HepG2 (cell line): ENCODE results near the gene HERC6. TPM values are rescaled to one million over a fixed set of nuclear protein-coding genes. Genes with fewer than 3 reads are reported as not detected.

Source experiments
- ATF7-NPFF ChIP-seq: sonication (generic); formaldehyde crosslinking; IDR thresholded peaks from 2 replicates; pipeline ENCODE4 v1.8.1; 2023; ENCODE audit warnings: mild to moderate bottlenecking, low read depth, missing genetic modification reagents, moderate library complexity
- CBX5 ChIP-seq: sonication (generic); formaldehyde crosslinking; IDR thresholded peaks from 2 replicates; pipeline ENCODE4 v1.4.0; 2020; ENCODE audit warnings: missing genetic modification reagents, borderline replicate concordance
- GTF2F1 ChIP-seq: fragments of 150-350 bp; IDR thresholded peaks from 2 replicates; pipeline ENCODE4 v1.6.1; 2014; ENCODE audit warnings: low read length
- GZF1 ChIP-seq: sonication (generic); formaldehyde crosslinking; IDR thresholded peaks from 2 replicates; pipeline ENCODE4 v1.5.1; 2020; ENCODE audit warnings: mild to moderate bottlenecking, missing genetic modification reagents
- JUND ChIP-seq: sonication (generic); formaldehyde crosslinking; IDR thresholded peaks from 2 replicates; pipeline ENCODE4 v1.8.0; 2022; ENCODE audit warnings: mild to moderate bottlenecking, missing genetic modification reagents
- KDM3A ChIP-seq: IDR thresholded peaks from 2 replicates; pipeline ENCODE4 v1.6.1; 2018; ENCODE audit warnings: low read depth, missing compliant biosample characterization
- MYNN ChIP-seq: sonication (generic); formaldehyde crosslinking; IDR thresholded peaks from 2 replicates; pipeline ENCODE4 v1.4.0; 2020; ENCODE audit warnings: mild to moderate bottlenecking, low read depth, missing genetic modification reagents
- NFYC ChIP-seq: IDR thresholded peaks from 2 replicates; pipeline ENCODE4 v1.6.1; 2016; ENCODE audit warnings: missing genetic modification reagents, missing compliant biosample characterization
- RBM22 ChIP-seq: fragments of 200-400 bp; formaldehyde crosslinking; optimal IDR thresholded peaks from 2 replicates; pipeline ENCODE3; 2017; ENCODE audit warnings: mild to moderate bottlenecking, low read length, moderate library complexity
- SRSF1 ChIP-seq: fragments of 200-400 bp; formaldehyde crosslinking; optimal IDR thresholded peaks from 2 replicates; pipeline ENCODE3; 2017; ENCODE audit warnings: mild to moderate bottlenecking, low read depth, low read length, moderate library complexity
- ZFP36L2 ChIP-seq: sonication (generic); formaldehyde crosslinking; IDR thresholded peaks from 2 replicates; pipeline ENCODE4 v1.4.0; 2020; ENCODE audit warnings: missing genetic modification reagents
- ZNF207 ChIP-seq: fragments of 450-650 bp; IDR thresholded peaks from 2 replicates; pipeline ENCODE4 v1.6.1; 2016; ENCODE audit warnings: antibody characterized with exemption, borderline replicate concordance
- ZNF383 ChIP-seq: sonication (generic); formaldehyde crosslinking; IDR thresholded peaks from 2 replicates; pipeline ENCODE4 v1.4.0; 2020; ENCODE audit warnings: missing genetic modification reagents, mild to moderate bottlenecking, borderline replicate concordance
- ZNF430 ChIP-seq: sonication (generic); formaldehyde crosslinking; IDR thresholded peaks from 2 replicates; pipeline ENCODE4 v1.9.0; 2021; ENCODE audit warnings: mild to moderate bottlenecking, missing genetic modification reagents
- ZNF44 ChIP-seq: sonication (generic); formaldehyde crosslinking; IDR thresholded peaks from 2 replicates; pipeline ENCODE4 v1.5.1; 2020; ENCODE audit warnings: mild to moderate bottlenecking, missing genetic modification reagents
- ZNF660 ChIP-seq: sonication (generic); formaldehyde crosslinking; IDR thresholded peaks from 2 replicates; pipeline ENCODE4 v1.5.1; 2020; ENCODE audit warnings: mild to moderate bottlenecking, low read depth, missing genetic modification reagents, borderline replicate concordance
- ZSCAN22 ChIP-seq: sonication (generic); formaldehyde crosslinking; IDR thresholded peaks from 2 replicates; pipeline ENCODE4 v1.4.0; 2020; ENCODE audit warnings: mild to moderate bottlenecking, missing genetic modification reagents
- polyA plus RNA-seq, 8 experiments: library from polyadenylated mRNA; depleted of rRNA in 3 of 8; stranded (reverse) in 7 of 8; unstranded in 1 of 8; fragments of >200 nt; fragmentation: Illumina TruSeq in 4 of 8; extraction: Trizol in 4 of 8; gene quantifications; 2 replicates each; pipeline versions ENCODE4 v1.2.1 to v1.2.3, GENCODE V29; 2011 to 2016; ENCODE audit warnings: low read depth in 4 of 8, missing spikeins in 1 of 8, mixed read lengths in 1 of 8; ENCODE audit not compliant: insufficient read depth in 1 of 8
- total RNA-seq, 5 experiments: library from RNA; depleted of rRNA; stranded (reverse); fragments of >200 nt; fragmentation: Illumina TruSeq; extraction: Trizol; gene quantifications; 2 replicates each; pipeline ENCODE4 v1.2.3, GENCODE V29; 2016; ENCODE audit warnings: low read depth in 1 of 5
- TF ChIP-seq, protein P1 (sequence below): IDR thresholded peaks from 2 replicates; pipeline ENCODE4 v1.6.1; 2012; ENCODE audit warnings: low read depth, low read length, improper control_type of control experiment
- TF ChIP-seq, protein P2 (sequence below): sonication (generic); formaldehyde crosslinking; conservative IDR thresholded peaks from 2 replicates; pipeline ENCODE4 v1.4.0; 2020; ENCODE audit warnings: missing genetic modification reagents
- TF ChIP-seq, protein P3 (sequence below): sonication (generic); formaldehyde crosslinking; IDR thresholded peaks from 2 replicates; pipeline ENCODE4 v1.5.0; 2020; ENCODE audit warnings: missing genetic modification reagents, mild to moderate bottlenecking, borderline replicate concordance
- TF ChIP-seq, protein P4 (sequence below): sonication (generic); formaldehyde crosslinking; IDR thresholded peaks from 2 replicates; pipeline ENCODE4 v1.5.1; 2020; ENCODE audit warnings: mild to moderate bottlenecking, missing genetic modification reagents, borderline replicate concordance
- TF ChIP-seq, protein P5 (sequence below): IDR thresholded peaks from 2 replicates; pipeline ENCODE4 v1.6.1; 2016
- TF ChIP-seq, protein P6 (sequence below): sonication (generic); formaldehyde crosslinking; IDR thresholded peaks from 2 replicates; pipeline ENCODE4 v1.5.0; 2020; ENCODE audit warnings: missing genetic modification reagents

HERC6 gene
- total and polyA plus RNA-seq, 2 of the 13 experiments (the other 11 are each of a cell fraction or from before 2014, with no cell fraction given), result 0.50 to 2.0 TPM

DNA sequence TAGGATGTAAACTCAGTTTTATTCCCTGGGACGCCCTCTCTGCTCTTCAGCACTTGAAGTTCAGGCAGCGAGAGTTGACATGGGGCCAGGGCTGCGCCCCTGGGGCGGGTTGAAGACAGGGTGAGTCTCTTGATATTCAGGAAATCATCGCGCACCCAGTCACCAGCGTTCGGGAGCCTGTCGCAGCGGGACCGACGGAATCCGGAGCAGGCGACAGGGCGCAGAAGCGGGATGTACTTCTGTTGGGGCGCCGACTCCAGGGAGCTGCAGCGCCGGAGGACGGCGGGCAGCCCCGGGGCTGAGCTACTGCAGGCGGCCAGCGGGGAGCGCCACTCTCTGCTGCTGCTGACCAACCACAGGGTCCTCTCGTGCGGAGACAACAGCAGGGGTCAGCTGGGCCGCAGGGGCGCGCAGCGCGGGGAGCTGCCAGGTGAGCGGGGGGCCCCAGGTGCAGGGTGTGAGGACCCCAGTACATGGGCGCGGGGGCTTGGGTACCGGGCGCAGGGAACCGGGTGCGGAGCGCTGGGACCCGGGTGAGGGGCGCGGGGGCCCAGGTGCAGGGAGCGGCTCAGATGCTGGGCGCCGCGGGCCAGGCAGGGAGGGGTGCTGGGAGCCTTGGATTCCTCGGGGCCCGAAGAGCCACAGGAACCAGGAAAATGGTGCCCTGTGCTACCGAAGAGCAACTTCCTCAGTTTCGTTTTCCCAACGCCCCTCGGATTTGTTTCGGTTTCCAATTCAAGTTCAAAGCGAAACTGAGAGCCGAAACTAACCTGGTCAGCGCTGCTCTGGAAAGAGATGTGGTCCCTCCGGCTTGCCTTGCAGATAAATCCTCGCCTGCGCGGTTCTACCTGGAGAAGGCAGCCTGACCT lies at the start of gene HERC6 (continued):
- no peak for TF ChIP-seq ZSCAN22
- no peak for TF ChIP-seq NFYC (CRISPR knock-in tag)
- no peak for TF ChIP-seq ZFP36L2 (CRISPR knock-in tag)
- TF ChIP-seq, protein P1, sequence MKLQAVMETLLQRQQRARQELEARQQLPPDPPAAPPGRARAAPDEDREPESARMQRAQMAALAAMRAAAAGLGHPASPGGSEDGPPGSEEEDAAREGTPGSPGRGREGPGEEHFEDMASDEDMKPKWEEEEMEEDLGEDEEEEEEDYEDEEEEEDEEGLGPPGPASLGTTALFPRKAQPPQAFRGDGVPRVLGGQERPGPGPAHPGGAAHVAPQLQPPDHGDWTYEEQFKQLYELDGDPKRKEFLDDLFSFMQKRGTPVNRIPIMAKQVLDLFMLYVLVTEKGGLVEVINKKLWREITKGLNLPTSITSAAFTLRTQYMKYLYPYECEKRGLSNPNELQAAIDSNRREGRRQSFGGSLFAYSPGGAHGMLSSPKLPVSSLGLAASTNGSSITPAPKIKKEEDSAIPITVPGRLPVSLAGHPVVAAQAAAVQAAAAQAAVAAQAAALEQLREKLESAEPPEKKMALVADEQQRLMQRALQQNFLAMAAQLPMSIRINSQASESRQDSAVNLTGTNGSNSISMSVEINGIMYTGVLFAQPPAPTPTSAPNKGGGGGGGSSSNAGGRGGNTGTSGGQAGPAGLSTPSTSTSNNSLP, result no peak
- no peak for TF ChIP-seq GZF1
- no peak for TF ChIP-seq KDM3A (CRISPR knock-in tag)
- TF ChIP-seq, protein P2, sequence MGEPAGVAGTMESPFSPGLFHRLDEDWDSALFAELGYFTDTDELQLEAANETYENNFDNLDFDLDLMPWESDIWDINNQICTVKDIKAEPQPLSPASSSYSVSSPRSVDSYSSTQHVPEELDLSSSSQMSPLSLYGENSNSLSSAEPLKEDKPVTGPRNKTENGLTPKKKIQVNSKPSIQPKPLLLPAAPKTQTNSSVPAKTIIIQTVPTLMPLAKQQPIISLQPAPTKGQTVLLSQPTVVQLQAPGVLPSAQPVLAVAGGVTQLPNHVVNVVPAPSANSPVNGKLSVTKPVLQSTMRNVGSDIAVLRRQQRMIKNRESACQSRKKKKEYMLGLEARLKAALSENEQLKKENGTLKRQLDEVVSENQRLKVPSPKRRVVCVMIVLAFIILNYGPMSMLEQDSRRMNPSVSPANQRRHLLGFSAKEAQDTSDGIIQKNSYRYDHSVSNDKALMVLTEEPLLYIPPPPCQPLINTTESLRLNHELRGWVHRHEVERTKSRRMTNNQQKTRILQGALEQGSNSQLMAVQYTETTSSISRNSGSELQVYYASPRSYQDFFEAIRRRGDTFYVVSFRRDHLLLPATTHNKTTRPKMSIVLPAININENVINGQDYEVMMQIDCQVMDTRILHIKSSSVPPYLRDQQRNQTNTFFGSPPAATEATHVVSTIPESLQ (CRISPR knock-in tag), result no peak
- TF ChIP-seq CBX5 (CRISPR knock-in tag), result no peak
- no peak for TF ChIP-seq ZNF44 (CRISPR knock-in tag)
- peak; percentile 84 for TF ChIP-seq SRSF1
- TF ChIP-seq, protein P3, sequence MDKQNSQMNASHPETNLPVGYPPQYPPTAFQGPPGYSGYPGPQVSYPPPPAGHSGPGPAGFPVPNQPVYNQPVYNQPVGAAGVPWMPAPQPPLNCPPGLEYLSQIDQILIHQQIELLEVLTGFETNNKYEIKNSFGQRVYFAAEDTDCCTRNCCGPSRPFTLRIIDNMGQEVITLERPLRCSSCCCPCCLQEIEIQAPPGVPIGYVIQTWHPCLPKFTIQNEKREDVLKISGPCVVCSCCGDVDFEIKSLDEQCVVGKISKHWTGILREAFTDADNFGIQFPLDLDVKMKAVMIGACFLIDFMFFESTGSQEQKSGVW, result no peak
- no peak for TF ChIP-seq ZNF207
- no peak for TF ChIP-seq RBM22
- TF ChIP-seq, protein P4, sequence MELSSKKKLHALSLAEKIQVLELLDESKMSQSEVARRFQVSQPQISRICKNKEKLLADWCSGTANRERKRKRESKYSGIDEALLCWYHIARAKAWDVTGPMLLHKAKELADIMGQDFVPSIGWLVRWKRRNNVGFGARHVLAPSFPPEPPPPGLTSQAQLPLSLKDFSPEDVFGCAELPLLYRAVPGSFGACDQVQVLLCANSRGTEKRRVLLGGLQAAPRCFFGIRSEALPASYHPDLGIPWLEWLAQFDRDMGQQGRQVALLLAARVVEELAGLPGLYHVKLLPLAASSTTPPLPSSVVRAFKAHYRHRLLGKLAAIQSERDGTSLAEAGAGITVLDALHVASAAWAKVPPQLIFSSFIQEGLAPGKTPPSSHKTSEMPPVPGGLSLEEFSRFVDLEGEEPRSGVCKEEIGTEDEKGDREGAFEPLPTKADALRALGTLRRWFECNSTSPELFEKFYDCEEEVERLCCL (CRISPR knock-in tag), result no peak
- TF ChIP-seq JUND (CRISPR knock-in tag), result no peak
- 0 out of 2 replicates have a peak, but pooled peaks have one; percentile 62 for TF ChIP-seq ATF7-NPFF (CRISPR knock-in tag)
- TF ChIP-seq GTF2F1, result no peak
- no peak for TF ChIP-seq ZNF383 (CRISPR knock-in tag)
- TF ChIP-seq ZNF660 (CRISPR knock-in tag), result no peak
- no peak for TF ChIP-seq ZNF430
- TF ChIP-seq MYNN, result no peak
- TF ChIP-seq, protein P5, sequence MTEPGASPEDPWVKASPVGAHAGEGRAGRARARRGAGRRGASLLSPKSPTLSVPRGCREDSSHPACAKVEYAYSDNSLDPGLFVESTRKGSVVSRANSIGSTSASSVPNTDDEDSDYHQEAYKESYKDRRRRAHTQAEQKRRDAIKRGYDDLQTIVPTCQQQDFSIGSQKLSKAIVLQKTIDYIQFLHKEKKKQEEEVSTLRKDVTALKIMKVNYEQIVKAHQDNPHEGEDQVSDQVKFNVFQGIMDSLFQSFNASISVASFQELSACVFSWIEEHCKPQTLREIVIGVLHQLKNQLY (CRISPR knock-in tag), result no peak
- TF ChIP-seq, protein P6, sequence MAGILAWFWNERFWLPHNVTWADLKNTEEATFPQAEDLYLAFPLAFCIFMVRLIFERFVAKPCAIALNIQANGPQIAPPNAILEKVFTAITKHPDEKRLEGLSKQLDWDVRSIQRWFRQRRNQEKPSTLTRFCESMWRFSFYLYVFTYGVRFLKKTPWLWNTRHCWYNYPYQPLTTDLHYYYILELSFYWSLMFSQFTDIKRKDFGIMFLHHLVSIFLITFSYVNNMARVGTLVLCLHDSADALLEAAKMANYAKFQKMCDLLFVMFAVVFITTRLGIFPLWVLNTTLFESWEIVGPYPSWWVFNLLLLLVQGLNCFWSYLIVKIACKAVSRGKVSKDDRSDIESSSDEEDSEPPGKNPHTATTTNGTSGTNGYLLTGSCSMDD, result no peak
